Measurements from ENCODE around the gene KIF3A.

Gene KIF3A

GRCh38 chr5:132770476-132771159 lies 33.3 kb upstream of the KIF3A start:
- no peak for DNase-seq (ENCODE audit: low read depth in 2 of 2)

GRCh38 chr5:132768485-132768868 lies 31.1 kb upstream of the KIF3A start:
- no peak for DNase-seq (ENCODE audit: low read depth in 2 of 2)

GRCh38 chr5:132767150-132767549 lies 29.8 kb upstream of the KIF3A start:
- DNase-seq (ENCODE audit: low read depth in 2 of 2), result no peak

GRCh38 chr5:132766806-132767055 lies 29.4 kb upstream of the KIF3A start:
- DNase-seq (ENCODE audit: low read depth in 2 of 2), result no peak

- DNase-seq (ENCODE audit: low read depth in 2 of 2), result no peak
Measured at GRCh38 chr5:132766020-132766805, 28.9 kb upstream of the KIF3A start.

DNA sequence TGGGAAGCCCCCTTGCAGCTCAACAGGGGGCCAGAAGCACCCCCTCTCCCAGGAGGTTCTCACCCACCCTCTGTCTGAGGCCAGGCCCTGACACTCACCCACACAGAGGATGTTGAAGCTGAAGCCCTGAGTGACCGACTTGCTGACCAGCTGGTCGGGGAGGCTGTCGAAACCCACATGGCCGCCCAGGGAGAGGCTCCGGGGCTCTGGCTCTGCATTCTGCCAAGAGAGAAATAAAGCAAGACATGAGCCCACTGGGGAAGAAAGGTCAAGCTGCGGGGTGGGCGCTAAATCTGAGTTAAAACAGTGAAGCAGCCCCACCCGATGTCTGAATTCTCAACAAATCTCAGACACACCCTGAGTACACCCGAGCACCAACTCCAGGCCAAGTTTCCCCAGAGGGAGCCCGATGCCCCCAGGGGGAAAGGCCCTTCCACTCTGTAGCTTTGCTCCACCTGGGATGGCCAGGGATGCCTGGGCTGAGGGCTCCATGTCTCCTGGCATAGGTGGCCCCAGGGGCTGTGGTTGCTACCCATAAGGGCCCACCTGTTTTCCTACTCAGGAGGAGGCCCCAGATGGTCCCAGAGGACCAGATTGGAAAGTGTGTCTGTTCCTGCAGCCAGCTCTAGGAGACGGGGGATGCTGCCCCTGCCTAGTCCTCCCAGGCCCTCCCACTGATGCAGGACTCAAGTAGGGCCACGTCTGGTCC lies 28.1 kb upstream of the KIF3A start:
- no peak for DNase-seq (ENCODE audit: low read depth in 2 of 2)

DNA sequence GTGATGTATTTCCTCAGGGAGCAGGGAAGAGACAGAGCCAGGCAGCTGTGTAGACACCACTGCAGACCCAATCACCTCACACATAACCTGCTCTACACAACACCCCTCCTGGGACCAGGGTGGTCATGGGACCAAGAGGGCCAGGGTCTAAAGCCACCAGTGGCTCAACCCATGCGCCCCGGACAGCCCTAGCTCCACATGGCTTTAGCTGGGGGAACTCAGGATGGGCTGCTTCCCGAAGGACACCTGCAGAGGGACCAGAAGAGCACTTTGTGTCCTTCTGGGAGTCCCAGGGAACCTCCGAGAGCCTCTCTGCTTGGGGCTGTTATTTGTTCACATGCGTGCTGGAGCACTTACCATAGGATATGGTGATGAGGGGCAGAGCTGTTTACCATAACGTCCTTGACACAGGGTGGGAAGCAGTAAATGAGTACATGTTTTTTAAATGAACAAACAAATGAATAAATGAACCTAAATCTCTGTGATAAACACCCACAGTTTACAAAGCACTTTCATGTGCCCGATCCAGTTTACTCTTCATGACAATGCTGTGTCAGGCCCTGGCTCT lies 27.4 kb upstream of the KIF3A start:
- no peak for DNase-seq (ENCODE audit: low read depth in 2 of 2)

- no peak for DNase-seq (ENCODE audit: low read depth in 2 of 2)
Measured at GRCh38 chr5:132764051-132764450, 26.7 kb upstream of the KIF3A start.

GRCh38 chr5:132763181-132764036 lies 26.1 kb upstream of the KIF3A start:
- no peak for DNase-seq (ENCODE audit: low read depth in 2 of 2)

GRCh38 chr5:132762246-132763000 lies 25.1 kb upstream of the KIF3A start:
- DNase-seq (ENCODE audit: low read depth in 2 of 2), result no peak

DNA sequence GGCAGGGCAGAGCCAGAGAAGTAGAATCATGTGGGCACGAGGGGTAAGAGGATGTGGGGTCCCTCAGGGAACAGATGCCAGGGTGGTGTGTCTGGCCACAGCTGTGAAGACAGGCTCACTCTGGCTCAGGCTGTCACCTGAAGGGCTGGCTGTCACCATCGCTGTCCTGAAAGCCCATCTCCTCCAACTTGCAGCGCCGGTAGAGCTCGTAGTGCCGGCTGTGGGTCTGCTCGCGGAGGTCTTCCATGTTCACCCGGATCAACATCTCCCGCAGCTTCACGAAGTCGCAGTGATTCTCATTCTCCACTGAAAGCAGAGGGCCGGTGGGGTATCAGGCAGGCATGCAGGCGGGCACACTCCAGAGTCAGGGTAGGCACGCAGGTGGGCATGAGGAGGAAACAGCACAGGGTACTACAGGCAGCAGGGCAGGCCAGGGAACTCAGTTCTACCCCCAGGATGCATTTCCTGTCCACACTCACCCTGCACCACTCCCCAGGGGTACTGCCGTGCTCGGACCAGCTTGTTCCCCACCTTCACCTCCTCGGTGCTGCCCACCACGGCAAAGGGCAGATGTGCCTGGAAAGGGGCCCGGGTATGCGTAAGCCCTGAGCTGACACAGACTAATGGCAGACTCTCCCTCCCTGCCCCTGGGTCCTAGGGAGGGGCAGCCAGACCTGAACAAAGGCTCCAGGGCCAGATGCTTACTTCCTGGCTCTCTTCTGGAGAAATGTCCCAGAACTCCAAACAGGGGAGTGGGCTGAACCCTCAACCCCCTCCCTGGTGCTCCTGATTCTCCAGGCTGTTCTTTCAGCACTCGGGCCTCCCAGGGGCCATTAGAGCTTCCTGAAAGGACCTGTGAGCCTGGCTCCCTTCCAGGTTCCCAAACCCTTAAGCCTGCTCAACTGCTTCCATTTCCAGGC lies 24.2 kb upstream of the KIF3A start:
- DNase-seq (ENCODE audit: low read depth in 2 of 2), result no peak

DNA sequence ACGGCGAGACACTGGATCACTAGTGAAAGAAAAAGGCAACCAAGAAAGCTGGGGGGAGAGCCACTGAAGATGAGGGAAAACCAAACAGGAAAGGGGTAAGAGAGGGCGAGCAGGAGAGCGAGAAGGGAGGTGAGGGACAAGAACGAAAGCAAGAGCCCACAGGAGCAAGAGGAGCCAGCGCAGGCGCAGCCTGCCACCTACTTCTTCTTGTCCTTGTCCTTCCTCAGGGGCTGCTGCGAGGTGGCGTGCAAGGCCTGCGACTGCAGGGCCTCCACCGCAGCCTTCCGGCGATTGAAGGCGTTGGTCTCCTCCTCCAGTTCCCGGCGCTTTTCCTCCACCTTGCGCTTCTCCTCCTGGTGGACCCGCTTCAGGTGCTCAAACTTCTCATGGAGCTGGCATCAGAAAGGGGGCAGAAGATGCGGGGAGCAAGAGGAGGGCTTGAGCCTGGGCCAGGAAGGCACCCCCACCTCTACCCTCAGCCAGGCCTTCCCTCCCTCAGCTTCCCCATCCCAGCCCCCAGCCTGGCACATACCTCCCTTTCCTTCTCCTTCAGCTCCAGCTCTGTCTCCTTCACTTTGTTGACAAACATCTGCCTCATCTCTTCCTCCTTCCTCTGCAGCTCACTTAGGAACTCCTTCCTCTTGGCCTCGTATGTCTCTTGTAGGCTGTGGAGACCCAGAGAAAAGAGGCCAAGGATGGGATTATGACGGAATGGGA lies 23.4 kb upstream of the KIF3A start:
- DNase-seq (ENCODE audit: low read depth in 2 of 2), result no peak

- DNase-seq (ENCODE audit: low read depth in 2 of 2), result no peak
Measured at GRCh38 chr5:132760049-132760420, 22.7 kb upstream of the KIF3A start.

DNA sequence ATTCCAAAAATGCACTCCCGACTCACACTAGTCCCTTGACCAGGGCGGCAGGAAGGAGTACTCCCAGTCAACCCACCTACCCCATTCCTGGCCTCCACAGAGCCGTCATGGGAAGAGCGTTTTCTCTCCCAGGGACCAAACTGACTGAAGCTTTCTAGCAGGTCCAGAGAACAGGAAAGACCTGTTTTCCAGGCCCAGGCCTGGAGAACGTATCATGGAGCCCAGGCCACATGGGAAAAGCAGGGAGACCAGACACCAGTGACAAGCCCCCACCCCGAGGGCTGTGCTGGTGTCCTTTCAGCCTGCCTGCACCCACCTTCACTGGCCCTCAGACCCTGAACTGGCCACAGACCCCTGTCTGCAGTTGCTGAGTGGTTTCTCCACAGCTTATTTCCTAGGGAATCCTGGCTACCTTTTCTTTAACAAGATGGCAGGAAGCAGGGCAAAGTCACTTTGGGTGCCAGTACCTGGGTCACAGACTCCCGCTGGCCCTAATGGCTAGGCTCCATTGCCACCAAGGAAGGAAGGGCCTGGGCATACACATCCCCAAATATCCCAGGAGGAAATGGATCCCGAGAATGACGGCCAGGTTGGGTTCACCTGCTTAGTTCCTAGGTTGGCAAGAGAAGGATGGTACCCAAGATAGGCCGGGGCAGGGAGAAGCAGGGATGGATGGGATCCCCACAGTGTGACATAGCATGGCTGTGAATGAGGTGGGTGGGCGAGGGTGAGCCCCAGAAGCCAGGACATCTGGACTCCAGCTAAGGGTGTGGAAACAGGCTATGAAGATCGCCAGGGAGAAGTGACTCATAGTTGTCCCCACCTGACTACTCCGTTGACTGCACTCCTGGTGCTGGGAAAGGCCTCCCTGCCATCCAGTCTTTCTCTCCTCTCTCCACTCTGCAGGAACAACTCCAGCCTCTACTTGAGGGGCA lies 22.0 kb upstream of the KIF3A start:
- no peak for DNase-seq (ENCODE audit: low read depth in 2 of 2)

DNA sequence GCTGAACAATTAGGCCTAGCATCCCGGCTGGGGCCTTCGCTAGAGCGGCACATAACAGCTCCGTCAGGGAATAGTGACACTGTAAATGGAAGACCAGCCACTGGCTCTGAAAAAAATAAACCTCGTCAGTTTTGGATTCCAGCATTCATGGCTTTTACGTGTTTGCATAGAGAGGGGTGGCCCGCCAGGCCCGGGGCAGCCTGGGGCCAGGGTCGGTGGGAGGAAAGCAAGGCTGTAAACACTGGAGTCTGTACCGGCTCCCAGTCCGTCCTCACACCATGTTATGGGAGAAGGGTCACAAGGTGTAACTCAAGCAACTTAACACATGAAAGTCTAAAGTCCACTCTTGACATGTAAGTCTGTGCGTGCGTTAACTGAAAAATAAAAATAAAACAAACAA lies 21.1 kb upstream of the KIF3A start:
- no peak for DNase-seq (ENCODE audit: low read depth in 2 of 2)

- DNase-seq (ENCODE audit: low read depth in 2 of 2), result no peak
Measured at GRCh38 chr5:132756542-132756941, 19.2 kb upstream of the KIF3A start.

- no peak for DNase-seq (ENCODE audit: low read depth in 2 of 2)
Measured at GRCh38 chr5:132754947-132755346, 17.6 kb upstream of the KIF3A start.

DNA sequence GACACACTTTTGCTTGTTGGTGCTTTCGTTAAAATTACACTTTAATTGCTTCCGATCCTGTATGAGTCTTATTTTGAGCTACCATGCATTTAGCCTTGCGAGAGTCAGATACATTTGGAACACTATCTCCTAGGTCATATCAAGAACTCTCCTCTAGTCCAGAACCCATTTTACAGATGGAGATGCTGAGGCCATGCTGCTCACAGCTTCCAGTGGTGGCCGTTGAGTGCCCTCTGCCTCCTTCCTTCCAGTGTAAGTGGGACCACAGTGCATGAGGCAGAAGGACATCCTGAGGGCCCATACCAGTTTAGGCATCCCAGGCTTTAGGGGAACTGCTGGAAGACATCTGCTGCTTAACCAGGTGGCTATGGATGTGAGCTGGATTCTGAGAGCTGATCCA lies 16.8 kb upstream of the KIF3A start:
- DNase-seq (ENCODE audit: low read depth in 2 of 2), result no peak

Data from stimulated activated CD8-positive, alpha-beta memory T cell treated with anti-CD3 and anti-CD28 coated beads, Interleukin-2, amount 100 ng/mL, for 1 hour (primary cell).